Body of pancreas (tissue), 4 donors: Measurements from ENCODE around the gene RBM23. TPM values are rescaled to one million over a fixed set of nuclear protein-coding genes. Genes with fewer than 3 reads are reported as not detected.

Experiments used
- ATAC-seq: fragments of 150-250 bp; one replicate; pipeline ENCODE4 v1.9.1; 2016
- DNase-seq, 4 donors: peaks; one replicate each; pipeline ENCODE4 v3.0.0-alpha.2; 2019
- H3K27ac ChIP-seq, 4 donors: fragments of 200-600 bp; sonication (generic); 1 replicate in 3 of 4; 2 replicates in 1 of 4; pipeline versions ENCODE4 v1.5.1 to v1.6.1; 2016 to 2019; ENCODE audit warnings: mild to moderate bottlenecking in 1 of 4, mixed read lengths in 1 of 4, moderate library complexity in 1 of 4
- H3K27me3 ChIP-seq, 2 donors: fragments of 200-600 bp; sonication (generic); one replicate each; pipeline ENCODE4 v1.6.0; 2016; ENCODE audit warnings: mild to moderate bottlenecking in 1 of 2
- H3K36me3 ChIP-seq, 2 donors: fragments of 200-600 bp; sonication (generic); replicated peaks in 1 of 2; 2 replicates each; pipeline ENCODE4 v1.5.1; 2016; ENCODE audit warnings: low read depth in 2 of 2; ENCODE audit not compliant: insufficient read depth in 1 of 2
- H3K4me1 ChIP-seq: fragments of 200-600 bp; sonication (generic); one replicate; pipeline ENCODE4 v1.6.0; 2016
- H3K4me3 ChIP-seq, 2 donors: fragments of 200-600 bp; sonication (generic); 1 replicate in 1 of 2; 2 replicates in 1 of 2; pipeline ENCODE4 v1.5.1; 2016 to 2019
- H3K9me3 ChIP-seq, 3 donors: fragments of 200-600 bp; sonication (generic); 1 replicate in 2 of 3; 2 replicates in 1 of 3; pipeline ENCODE4 v1.5.1; 2016
- CTCF ChIP-seq, 7 experiments: fragments of 450-650 bp in 4 of 7; fragments of 200-600 bp in 3 of 7; sonication (generic) in 3 of 7; IDR thresholded peaks; one replicate each; pipeline ENCODE4 v1.5.1; 2016 to 2019; ENCODE audit warnings: antibody characterized with exemption in 7 of 7
- POLR2A ChIP-seq, 3 donors: fragments of 450-650 bp; IDR thresholded peaks; one replicate each; pipeline ENCODE4 v1.6.1; 2016; ENCODE audit warnings: antibody characterized with exemption in 3 of 3, mild to moderate bottlenecking in 2 of 3
- WGBS, 2 donors: methylation state at CpG; one replicate each; pipeline ENCODE4 v1.1.5; 2017; 5-methylcytosine and 5-hydroxymethylcytosine counted together
- intact Hi-C: fragments of 100-400 bp; cut with DNase I; formaldehyde crosslinking; loops from one replicate; pipeline ENCODE4 v1.15.1; 2023
- total RNA-seq, 2 donors: library from RNA; depleted of rRNA; stranded (reverse); fragments of >200 nt; gene quantifications; one replicate each; pipeline ENCODE4 v1.1.0, GENCODE V29; 2016

RBM23 gene
- total RNA-seq, 2 donors from 2014 or later: 39.4 to 219 TPM

- intact Hi-C loops: no loop called here
- H3K27me3 ChIP-seq: no peaks in the 10 kb centered on the region
- peaks cover 17% of the 10 kb centered on the region for H3K4me1 ChIP-seq
- no peak for ATAC-seq
- 36 to 43% methylated on average over 2 of the region's 2 CpGs for WGBS, 2 donors
- peaks cover 34% of the 10 kb centered on the region in 2 donors for H3K36me3 ChIP-seq
- TF ChIP-seq POLR2A (IDR thresholded peaks at IDR 0.05) (no peak), CTCF (IDR thresholded peaks at IDR 0.05) (no peak)
- peak overlapping the region in 3 of 4 donors; percentile 51 to 64 (median 63) for H3K27ac ChIP-seq
- H3K9me3 ChIP-seq: no peaks in the 10 kb centered on the region
- H3K4me3 ChIP-seq: no peak overlapping the region
- no peak for DNase-seq
Observed at GRCh38 chr14:22903742-22904087, 15.2 kb downstream of the RBM23 start.

- Histone ChIP-seq H3K4me3 (no peak overlapping the region), H3K27me3 (no peaks in the 10 kb centered on the region), H3K27ac (no peak overlapping the region), H3K36me3 (peaks cover 28 to 30% of the 10 kb centered on the region in 2 donors), H3K9me3 (no peaks in the 10 kb centered on the region), H3K4me1 (peaks cover 17% of the 10 kb centered on the region)
- DNase-seq (no peak), ATAC-seq (no peak)
- no peak for TF ChIP-seq CTCF (IDR thresholded peaks at IDR 0.05)
- TF ChIP-seq POLR2A (IDR thresholded peaks at IDR 0.05): no peak
- 94 to 98% methylated on average over 7 of the region's 7 CpGs for WGBS, 2 donors
- intact Hi-C loops: no loop called here
Observed at GRCh38 chr14:22901799-22902198, 17.1 kb downstream of the RBM23 start.

- TF ChIP-seq POLR2A (IDR thresholded peaks at IDR 0.05) (no peak), CTCF (IDR thresholded peaks at IDR 0.05) (peak; percentile 14 to 43 (median 35))
- H3K4me1 ChIP-seq: peaks cover 17% of the 10 kb centered on the region
- intact Hi-C loops: no loop called here
- H3K27ac ChIP-seq: no peak overlapping the region
- peak; percentile 59 for ATAC-seq
- no peaks in the 10 kb centered on the region for H3K27me3 ChIP-seq
- DNase-seq: peak in 3 of 4 donors; percentile 21 to 52 (median 28)
- 51 to 53% methylated on average over 3 of the region's 3 CpGs for WGBS, 2 donors
- H3K9me3 ChIP-seq: no peaks in the 10 kb centered on the region
- H3K36me3 ChIP-seq: peaks cover 15 to 18% of the 10 kb centered on the region in 2 donors
- H3K4me3 ChIP-seq: no peak overlapping the region
Observed at GRCh38 chr14:22900081-22900799, 18.7 kb downstream of the RBM23 start.

GRCh38 chr14:22898302-22899090 is 20.5 kb downstream of the RBM23 start:
- Histone ChIP-seq H3K27ac (no peak overlapping the region), H3K4me3 (no peak overlapping the region), H3K27me3 (no peaks in the 10 kb centered on the region), H3K9me3 (no peaks in the 10 kb centered on the region), H3K36me3 (peaks cover 10% of the 10 kb centered on the region in 2 donors), H3K4me1 (peaks cover 7% of the 10 kb centered on the region)
- intact Hi-C loops: no loop called here
- DNase-seq (no peak), ATAC-seq (no peak)
- TF ChIP-seq POLR2A (IDR thresholded peaks at IDR 0.05): no peak
- TF ChIP-seq CTCF (IDR thresholded peaks at IDR 0.05): no peak
- 66 to 69% methylated on average over 8 of the region's 8 CpGs for WGBS, 2 donors
